GM12864 (cell line): Measurements from ENCODE around the gene BCL11B.

ENCODE experiments used
- DNase-seq: peaks from one replicate; pipeline ENCODE4 v3.0.0-alpha.2; 2011; ENCODE audit warnings: low read depth
- H3K4me3 ChIP-seq: 2 replicates; pipeline ENCODE4 v1.5.1; 2011; ENCODE audit warnings: mild to moderate bottlenecking, low read depth, low read length, control low read depth
- CTCF ChIP-seq: IDR thresholded peaks from 2 replicates; pipeline ENCODE4 v1.5.1; 2011; ENCODE audit warnings: low read depth, mild to moderate bottlenecking, moderate library complexity, low read length, control low read depth, inconsistent platforms; ENCODE audit errors: missing control alignments

The BCL11B gene

GRCh38 chr14:99159341-99160340 lies 112.4 kb downstream of the BCL11B start:
- no peak for DNase-seq
- no peak overlapping the region for H3K4me3 ChIP-seq
- no peak for TF ChIP-seq CTCF

- H3K4me3 ChIP-seq: no peak overlapping the region
- no peak for TF ChIP-seq CTCF
- no peak for DNase-seq
These were observed 113.3 kb downstream of the BCL11B start for GRCh38 chr14:99158646-99159165.

GRCh38 chr14:99158150-99158549 lies 113.8 kb downstream of the BCL11B start:
- no peak for TF ChIP-seq CTCF
- H3K4me3 ChIP-seq: no peak overlapping the region
- no peak for DNase-seq

GRCh38 chr14:99157676-99158075 lies 114.3 kb downstream of the BCL11B start:
- no peak for DNase-seq
- TF ChIP-seq CTCF: no peak
- no peak overlapping the region for H3K4me3 ChIP-seq

- no peak for TF ChIP-seq CTCF
- DNase-seq: no peak
- no peak overlapping the region for H3K4me3 ChIP-seq
These were observed 114.8 kb downstream of the BCL11B start for GRCh38 chr14:99157246-99157645.

GRCh38 chr14:99156814-99157213 lies 115.2 kb downstream of the BCL11B start:
- no peak overlapping the region for H3K4me3 ChIP-seq
- no peak for DNase-seq
- TF ChIP-seq CTCF: no peak
